NCI-H1105 treated with DMSO at 0.1 percent for 48 hours (cell line): Measurements from ENCODE around the gene LRRIQ1.
"Not testable (repeated sequence)": the region's sequence is repeated elsewhere in the genome, so short reads cannot be mapped to it uniquely, and the experiment has no call there.

Source experiments
- DNase-seq: peaks from one replicate; lab custom pipeline; 2025; lab: John Stamatoyannopoulos, UW

The LRRIQ1 gene

DNA sequence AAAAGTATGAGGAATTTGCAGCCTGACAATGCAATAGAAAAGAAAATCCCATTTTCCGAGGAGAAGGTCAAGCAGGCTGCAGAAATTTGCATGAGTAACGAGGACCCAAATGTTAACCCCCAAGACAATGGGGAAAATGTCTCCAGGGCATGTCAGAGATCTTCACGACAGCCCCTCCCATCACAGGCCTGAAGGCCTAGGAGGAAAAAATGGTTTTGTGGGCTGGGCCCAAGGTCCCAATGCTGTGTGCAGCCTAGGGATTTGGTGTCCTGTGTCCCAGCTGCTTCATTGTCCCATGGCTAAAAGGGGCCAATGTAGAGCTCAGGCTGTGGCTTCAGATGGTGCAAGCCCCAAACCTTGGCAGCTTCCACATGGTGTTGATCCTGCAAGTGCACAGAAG is 167.7 kb downstream of the LRRIQ1 start:
- DNase-seq, result not testable (repeated sequence)

DNA sequence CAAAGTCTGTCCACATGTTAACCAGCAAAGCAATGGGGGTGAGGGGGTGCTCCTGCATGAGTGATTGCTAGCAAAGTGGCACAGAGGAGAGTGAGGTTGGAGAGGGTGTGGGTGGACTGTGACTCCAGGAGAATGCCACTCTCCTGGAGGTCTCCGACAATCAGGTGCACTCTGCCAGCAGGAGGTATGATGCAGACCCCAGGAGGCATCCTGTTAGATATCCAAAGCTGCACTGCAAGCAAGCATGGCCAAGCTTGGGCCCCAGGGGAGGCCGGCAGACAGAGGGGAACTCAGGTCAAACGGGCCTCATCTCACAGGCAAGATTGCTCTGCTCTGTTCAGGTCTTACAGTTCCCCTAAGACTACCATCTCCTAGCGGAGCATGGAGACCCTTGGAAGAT is 170.4 kb downstream of the LRRIQ1 start:
- DNase-seq, result no peak

DNA sequence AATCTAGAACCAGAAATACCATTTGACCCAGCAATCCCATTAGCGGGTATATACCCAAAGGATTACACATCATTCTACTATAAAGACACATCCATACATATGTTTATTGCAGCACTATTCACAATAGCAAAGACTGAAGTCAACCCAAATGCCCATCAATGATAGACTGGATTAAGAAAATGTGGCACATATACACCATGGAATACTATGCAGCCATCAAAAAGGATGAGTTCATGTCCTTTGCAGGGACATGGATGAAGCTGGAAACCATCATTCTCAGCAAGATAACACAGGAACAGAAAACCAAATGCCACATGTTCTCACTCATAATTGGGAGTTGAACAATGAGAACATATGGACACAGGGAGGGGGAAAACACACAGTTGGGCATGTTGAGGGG is 188.2 kb downstream of the LRRIQ1 start:
- DNase-seq, result not testable (repeated sequence)

DNA sequence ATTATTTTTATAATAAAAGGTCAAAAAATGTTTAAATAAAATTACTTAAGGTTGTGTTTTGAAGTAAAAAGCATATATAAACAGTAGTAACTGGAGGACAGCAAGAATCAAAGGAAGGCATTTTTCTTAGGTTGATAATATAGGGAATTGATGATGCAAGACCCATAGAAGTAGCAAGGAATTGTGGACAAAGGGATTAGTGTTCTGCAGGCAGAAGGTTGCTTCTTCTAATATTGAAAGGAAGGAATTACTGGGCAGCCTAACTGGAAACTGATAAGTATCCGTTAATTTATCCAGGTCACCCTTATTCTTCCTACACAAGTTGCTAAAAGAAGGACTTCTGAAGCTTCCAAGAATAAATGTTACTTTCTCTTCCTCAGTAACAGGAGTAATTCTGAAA is 189.3 kb downstream of the LRRIQ1 start:
- DNase-seq, result no peak

DNA sequence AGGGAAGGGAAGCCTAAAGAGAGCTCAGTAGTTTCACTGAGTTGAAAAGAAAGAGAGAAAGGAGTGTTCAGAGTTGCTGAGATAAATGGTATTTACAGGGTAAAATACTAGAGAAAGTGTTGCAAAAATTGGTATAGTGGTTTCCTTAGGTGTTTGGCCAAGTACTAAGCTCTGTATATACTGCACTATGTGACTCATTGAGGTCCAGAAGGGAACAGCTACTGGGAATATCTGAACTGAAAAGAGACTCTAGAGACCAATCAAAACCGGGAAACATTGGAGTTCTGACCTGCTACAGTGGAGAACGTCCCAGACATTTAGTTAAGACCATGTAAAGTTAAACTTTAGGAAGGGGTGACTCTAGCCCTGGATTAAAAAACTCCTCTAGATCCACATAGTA is 201.2 kb downstream of the LRRIQ1 start:
- no peak for DNase-seq

DNA sequence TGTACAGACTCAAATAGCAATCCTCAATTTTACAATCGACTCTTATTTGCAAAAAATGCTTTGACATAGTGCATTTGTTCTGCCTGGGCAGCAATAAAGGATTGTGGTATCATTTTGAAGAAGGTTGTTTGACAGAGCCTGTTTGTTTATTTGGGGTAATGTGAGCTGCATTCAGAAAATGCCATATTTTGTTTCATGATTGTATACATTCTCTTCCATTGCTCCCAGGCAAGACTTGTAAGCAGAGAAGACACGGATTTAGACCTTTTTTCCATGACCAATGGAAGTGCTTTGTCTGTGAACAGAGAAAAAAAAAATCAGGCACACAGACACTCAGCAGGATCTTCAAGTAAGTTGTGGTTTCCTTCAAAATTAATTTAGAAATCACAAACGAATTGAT is 208.4 kb downstream of the LRRIQ1 start:
- DNase-seq, result no peak

DNA sequence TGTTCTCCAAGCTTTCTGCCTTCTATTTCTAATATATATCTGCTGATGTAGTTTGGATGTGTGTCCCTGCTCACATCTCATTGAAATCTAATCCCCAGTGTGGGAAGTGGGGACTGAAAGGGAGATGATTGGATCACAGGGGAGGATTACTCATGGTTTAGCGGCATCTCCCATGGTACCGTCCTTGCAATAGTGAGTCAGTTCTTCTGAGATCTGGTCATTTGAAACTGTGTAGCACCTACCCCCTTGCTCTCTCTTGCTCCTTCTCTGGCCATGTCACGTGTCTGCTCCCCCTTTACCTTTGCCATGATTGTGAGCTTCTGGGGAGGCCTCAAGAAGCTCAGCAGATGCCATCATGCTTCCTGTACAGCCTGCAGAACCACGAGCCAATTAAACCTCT is 217.7 kb downstream of the LRRIQ1 start:
- DNase-seq, result no peak

DNA sequence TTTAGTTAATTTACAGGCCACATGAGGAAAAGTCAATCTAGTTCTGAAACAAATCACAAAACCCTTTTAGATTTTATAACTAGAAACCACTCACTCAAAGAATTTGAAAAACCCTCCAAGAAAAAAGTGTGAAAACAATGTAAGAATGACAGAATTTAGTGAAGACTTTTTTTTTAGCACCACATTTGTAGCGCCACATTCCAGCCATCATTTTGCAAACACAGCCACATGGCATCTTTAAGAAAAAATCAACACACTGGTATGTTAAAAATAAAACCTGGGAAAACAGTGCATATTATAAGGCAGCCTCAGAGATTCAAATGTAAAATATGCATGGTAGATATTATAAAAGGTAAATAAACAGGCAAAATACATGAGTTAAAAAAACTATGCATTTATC is 221.5 kb downstream of the LRRIQ1 start:
- no peak for DNase-seq

DNA sequence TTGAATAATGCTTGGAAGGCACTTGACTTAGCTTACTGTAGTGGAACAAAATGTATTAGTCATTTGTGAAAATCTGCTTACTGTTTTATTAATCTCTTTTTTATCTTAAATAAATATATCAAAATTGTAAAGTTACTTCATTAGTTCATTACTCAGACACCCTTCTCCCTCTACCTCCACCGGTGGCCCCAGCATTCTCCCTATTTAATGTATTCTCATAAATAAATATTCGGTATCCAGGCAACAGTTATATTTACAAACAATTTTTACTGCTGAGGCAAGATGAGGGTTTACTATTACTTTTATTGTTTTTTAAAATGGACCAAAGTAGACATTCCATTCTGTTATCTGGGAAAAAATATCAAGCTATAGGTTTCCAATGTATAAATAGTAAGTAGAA is 224.3 kb downstream of the LRRIQ1 start:
- DNase-seq, result no peak

DNA sequence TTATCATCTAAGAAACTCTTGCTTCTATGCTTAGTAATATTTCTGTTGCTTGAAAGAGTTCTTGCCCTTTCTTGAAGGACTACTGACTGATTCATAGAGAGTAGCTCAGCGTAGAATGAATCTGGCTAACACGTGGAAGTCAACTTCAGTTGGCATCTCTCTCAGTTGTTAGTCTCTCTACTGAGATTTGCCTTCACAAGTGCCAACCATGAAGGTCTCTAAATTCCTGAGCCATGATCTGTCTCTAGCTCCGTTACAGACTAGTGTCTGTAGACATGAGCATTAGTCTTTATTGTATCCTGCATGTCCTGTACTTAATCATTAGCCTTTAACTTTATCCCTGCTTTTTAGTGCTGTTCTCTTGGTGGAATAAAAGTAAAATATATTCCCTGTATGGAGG is 224.7 kb downstream of the LRRIQ1 start:
- no peak for DNase-seq

DNA sequence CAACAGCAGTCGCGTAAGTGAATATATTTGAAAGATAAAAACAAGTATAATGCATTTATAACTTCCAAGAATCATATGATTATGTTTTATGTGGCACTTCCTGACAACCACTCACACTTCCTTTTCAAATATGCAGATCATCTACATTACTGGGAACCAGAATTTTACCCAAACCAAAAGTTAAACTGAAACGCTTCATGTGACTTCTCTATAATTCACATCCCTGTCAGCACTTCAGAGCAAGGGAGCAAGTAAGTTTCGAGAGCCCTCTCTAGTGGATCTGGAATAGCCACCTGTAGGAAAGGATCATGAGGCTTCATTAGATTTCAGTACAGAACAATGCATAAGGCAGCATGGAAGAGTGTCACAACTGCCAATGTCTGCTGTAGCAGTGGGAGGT is 230.2 kb downstream of the LRRIQ1 start:
- DNase-seq, result no peak

DNA sequence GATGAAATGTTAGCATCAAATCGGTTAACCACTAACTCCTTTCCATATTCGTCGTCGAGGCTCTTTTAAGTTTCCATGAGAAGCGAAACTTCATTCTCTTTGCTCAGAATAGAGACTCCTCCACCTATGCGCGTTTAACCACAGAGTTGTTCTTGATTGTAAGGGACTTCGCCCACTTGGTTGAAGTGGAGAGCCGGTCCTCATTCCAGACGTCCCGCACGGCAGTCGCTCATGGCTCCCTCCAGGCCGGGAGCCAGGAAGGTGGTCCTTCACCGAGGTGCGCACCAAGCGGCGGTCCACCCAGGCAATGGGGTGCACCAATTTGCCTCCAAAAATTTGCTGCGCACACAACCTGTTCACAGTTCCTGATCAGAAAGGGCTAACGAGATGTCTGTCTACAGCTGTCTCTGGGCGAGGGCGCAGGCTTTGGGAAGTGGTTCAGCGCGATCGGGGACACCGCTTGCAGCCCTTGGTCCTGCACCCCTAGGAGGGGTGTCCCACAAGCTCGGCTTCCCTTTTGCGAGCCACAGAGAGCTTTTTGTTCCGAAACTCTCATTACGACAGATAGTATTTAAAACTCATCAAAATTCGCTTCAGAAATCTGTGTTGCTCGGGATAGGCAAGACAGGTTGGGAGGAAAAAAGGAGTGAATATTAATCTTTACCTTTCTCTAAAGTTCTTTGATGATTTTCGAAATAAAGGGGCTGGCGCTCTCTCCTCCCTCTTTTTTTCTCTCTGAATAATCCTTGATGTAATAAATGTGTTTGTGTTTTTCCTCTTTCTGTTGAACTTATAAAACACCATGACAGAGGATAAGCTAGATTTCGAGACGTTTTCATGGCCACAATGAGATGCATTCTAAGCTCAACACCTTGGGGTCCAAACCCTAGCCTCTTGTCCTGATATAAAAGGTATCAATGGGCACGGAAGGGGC is 237.5 kb downstream of the LRRIQ1 start:
- no peak for DNase-seq

DNA sequence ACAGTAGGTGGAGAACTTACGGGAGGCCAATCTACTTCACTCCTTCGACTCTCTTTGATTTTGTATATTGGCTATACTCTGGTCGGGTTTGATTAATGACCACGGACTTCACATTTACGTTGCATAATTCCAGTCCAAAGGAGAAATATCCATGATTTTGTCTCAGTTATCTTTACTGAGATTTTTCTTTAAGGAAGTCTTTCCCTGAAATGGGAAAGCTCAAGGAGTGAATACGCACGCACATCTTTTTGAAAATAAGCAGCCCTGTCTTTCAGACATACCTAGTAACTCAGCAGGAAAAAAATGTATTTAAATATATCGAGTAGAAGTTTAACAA is 238.1 kb downstream of the LRRIQ1 start:
- DNase-seq, result no peak

DNA sequence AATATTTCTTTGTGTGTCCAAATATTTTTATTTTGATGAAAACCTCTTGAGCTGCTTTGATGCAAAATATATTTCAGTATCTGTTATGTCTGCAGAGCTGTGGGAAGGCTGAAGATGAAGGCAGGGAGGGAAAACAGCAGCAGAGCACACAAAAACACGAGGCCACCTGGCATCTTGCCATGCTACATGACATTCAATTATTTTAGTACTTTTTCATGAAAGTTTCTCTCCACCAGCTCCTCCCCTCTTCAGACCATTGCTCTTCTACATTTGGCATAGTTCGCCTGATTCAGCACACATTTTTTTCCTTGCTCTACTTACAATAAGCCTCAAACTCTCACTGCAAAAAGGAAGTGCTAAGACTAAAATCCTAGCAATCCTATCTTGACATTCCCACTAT is 239.2 kb downstream of the LRRIQ1 start:
- DNase-seq, result no peak

DNA sequence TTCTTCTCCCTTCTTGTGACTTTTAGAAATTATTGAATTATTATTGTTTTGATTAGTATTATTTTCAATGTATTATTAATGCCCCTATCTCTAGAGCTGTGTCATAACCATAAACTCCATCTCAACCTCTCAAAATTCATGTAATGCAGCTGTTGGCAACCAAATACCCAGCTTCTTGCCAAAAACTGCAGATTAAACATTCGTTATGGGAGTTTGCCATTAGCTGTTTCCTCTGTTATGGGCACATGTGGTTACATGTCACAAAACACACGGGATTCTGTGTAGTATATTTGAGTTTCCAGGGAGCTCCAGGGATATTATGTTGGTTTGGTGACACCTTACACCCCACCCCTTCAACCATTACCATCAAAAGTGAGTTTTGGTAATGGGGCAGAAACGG is 241.0 kb downstream of the LRRIQ1 start:
- no peak for DNase-seq

DNA sequence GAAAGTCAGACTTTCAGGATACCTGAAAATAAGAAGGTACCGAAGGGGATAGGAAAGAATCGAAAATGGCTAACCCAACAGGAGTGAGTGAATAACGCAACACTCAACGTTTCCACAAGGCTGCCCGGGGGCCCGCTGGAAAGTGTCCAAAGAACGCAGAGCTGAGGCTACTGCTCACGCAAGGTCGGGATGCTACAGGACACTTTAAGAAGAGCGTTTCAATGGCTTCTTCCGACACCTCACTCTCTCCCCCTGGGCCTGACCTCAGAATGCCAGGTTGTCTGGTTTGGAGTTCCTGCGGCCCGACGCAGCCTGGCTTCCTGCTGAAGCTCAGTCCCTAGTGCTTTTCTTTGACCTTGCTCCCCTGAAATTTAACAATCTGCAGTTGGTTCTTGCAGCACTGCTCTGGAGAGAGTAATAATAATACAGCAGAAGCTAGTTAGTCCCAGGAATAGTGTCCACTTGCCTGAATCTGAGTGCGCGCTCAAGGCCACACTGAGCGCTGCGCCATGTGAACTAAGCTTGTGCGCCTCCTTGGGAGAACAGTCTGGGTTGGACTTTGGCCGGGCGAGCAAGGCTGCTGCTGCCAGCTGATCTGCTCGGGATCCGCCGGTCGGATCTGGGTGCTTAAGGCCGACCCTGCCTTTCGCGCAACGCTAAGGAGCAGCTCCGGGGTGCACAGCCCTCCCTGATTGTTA is 241.9 kb downstream of the LRRIQ1 start:
- no peak for DNase-seq

DNA sequence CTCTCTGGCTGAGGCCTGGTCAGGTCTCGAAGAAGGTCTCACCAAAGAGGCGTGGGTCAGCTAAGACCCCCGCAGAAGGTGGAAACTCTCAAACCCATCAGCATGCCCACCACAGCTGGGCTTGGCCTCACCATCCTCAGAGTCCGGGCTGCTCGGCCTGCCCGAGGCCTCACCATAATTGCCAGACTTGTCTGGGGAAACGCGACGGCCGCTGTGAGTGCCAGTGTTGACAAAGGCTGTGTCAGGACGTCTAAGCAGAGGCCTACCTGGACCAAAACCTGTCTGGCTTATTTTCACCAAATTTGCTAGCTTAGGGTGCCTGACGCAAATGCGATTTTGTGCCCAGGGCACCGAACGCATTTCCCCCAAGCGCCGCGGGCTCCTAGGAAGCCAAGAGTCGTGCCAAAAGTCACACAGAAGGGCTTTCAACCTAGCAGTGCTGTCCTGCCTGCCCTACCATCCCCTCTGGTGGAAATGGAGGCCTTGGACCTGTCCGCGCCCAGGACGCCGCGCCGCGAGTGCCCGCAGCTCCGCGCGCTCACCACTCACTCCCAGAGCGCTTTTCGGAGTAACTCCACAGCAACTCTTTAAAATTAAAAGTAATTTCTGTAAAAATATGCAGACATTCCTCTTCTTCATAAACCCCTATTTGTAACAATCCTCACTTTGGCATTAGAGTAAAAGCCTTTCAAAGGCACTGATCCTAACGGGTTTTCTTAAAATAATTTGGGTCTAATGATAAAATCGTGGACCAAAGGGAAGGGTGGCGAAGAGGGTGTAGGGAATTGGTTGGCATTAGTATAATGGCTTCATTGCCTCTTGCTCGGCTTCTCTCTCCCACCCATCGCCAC is 242.7 kb downstream of the LRRIQ1 start:
- no peak for DNase-seq

DNA sequence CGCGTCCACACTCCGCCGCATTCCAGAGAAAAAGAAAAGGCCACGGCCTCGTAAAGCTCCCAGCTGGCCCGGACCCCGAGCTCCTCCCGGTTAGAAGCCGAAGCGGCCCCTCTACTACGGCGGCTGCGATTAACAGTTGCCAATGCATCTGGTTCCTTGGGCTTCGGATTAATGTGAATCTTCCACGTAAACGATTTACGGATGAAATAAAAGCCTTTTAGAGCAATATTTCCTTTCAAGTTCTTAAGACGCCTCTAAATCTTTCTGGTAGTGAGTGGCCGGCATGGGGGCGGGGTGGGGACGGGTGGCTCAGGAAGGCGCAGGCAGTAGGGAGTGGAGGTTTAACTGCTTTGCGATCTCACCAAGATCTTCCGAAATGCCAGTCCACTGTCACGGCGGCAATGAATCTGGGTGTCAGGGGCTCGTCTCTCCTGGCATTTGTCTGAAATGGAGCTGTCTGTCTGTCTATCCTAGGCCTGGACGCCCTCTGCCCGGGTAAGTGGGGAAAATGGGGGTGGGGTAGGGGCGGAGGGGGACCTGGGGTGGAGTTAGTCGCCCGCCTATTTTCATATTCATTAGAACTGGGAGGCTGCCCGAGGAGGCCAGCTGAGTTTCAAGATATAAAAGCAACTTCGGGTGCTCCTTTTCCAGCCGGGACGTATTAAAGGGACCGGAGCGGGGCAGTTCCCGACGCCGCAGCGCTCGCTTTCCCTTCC is 243.5 kb downstream of the LRRIQ1 start:
- no peak for DNase-seq

DNA sequence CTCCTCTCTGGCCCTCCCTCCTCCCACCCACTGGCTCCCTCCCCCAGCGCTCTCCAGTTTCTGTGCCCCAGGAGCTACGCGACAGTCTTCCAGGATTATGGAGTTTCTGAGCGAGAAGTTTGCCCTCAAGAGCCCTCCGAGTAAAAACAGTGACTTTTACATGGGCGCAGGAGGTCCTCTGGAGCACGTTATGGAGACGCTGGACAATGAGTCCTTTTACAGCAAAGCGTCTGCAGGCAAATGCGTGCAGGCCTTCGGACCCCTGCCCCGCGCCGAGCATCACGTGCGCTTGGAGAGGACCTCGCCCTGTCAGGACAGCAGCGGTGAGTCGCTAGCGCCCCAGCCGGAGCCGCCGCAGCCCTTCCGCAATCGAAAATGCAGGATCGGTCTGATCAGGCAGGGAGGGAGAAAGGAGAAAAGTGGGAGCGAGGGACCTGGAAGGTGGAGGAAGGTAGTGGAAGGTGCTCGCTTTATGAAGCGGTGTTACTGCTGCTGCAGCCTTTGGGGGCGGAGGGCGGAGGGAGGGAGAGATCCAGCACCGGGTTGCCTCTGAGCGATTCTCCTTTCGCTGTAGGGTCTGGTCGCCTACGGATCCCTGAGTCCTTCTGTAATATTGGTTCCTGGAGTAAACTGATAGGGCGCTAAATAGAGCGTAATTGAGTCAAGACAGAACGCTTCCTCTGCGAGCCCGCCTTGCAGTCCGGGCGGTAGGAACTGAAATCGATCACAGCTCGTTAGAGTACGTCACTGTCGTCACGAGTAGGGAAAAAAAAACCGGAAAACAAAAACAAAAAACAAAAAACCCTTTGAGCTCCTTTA is 244.2 kb downstream of the LRRIQ1 start, which contains the start of gene ALX1:
Gene ALX1 (plus strand): TSS at position 56 of the 819 bp plus-strand sequence. CDS start 42 bp downstream, at position 98.
- no peak for DNase-seq

DNA sequence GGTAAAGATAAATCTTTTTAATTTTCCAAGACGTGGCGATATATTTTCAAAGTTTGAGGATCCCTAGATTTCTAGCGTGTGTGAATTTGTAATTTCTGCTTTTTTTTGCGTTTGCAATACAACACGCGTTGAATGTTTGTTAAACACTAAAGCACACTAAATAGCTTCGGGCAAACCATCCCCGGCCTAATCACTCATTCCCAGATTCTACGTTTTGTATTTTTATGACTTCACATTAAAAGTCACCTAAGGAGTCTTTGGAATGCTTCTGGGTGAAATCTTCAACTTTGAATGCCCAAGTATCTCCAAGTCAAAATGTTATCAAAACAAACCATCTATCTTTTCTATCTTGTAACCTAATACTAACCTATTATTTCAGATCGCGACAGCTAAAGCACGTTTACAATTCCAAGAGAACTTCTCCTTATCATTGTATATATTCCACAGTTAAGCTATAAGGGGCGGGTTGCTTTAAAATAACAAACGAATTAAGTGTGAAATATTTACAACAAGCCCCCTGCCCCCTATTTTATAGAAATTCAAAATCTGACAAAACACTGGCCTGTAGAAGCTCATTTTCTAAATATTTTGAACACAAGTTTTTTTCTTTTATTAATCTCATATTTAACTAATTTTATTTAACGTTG is 245.0 kb downstream of the LRRIQ1 start:
- no peak for DNase-seq
